Mucosa of descending colon (tissue), 3 donors: ENCODE measurements around the gene GKN1. TPM values are rescaled to one million over a fixed set of nuclear protein-coding genes. Genes with fewer than 3 reads are reported as not detected.

Source experiments
- ATAC-seq: fragments of 200-7000 bp; cut with Tn5 transposase; one replicate; pipeline ENCODE4 v1.9.1; 2020; ENCODE audit warnings: mild to moderate bottlenecking, moderate library complexity
- DNase-seq, 3 donors: peaks; one replicate each; pipeline ENCODE4 v3.0.0-alpha.2; 2020
- H3K36me3 ChIP-seq: fragments of 200-600 bp; one replicate; pipeline ENCODE4 v1.8.0; 2021; ENCODE audit warnings: low read depth, mild to moderate bottlenecking
- H3K4me1 ChIP-seq: fragments of 200-600 bp; one replicate; pipeline ENCODE4 v1.8.0; 2021; ENCODE audit warnings: low read depth, mild to moderate bottlenecking
- H3K4me3 ChIP-seq: fragments of 200-600 bp; one replicate; pipeline ENCODE4 v1.8.0; 2021; ENCODE audit warnings: mild to moderate bottlenecking
- H3K9me3 ChIP-seq: fragments of 200-600 bp; one replicate; pipeline ENCODE4 v1.8.0; 2021; ENCODE audit warnings: mild to moderate bottlenecking
- CTCF ChIP-seq: fragments of 200-600 bp; IDR thresholded peaks from one replicate; pipeline ENCODE4 v1.8.0; 2022; ENCODE audit warnings: antibody characterized with exemption, mild to moderate bottlenecking
- intact Hi-C, 2 donors: fragments of 100-400 bp; cut with DNase I in 1 of 2; cut with micrococcal nuclease in 1 of 2; formaldehyde crosslinking; loops; one replicate each; pipeline versions ENCODE4 v1.11.0 to v1.11.1; 2022; cut with DNase I, micrococcal nuclease
- total RNA-seq, 3 donors: library from RNA; stranded (reverse); fragmentation: NEBNext Ultra II Directional in 2 of 3; extraction: Animal tissue kit (Norgen Biotek cat#: 25700) in 2 of 3; gene quantifications; one replicate each; pipeline versions ENCODE4 v1.2.1 to v1.2.4, GENCODE V29; 2021 to 2023
- donor health status: DM: no; HTN: no; CAD: no; lungs with moderate emphysema.
- donor health status: DM: no; HTN: no; CAD: no.
- donor health status: DM: no; HTN: yes; CAD: no.

The GKN1 gene
- total RNA-seq, 3 donors from 2014 or later: not detected

DNA sequence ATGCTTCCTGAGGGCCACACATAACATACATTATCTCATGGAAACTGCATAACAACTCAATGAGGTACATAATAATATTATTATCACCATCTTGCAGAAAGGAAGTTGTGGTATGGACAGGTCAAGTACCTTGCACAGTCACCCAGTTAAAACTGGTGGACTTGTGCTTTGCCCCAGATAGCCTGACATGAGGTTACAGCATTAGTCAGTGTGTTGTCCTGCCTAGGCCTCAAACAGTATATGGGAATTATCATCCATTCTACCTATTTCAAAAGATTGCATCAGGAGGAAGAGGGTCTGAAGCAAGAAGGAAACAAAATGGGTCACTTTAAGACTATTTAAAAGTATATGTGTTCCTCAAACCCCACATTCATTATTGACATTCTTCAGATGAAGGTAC is 33.2 kb downstream of the GKN1 start:
- intact Hi-C loops: no loop called here
- H3K4me3 ChIP-seq: no peak overlapping the region
- no peak for TF ChIP-seq CTCF
- ATAC-seq: no peak
- no peaks in the 10 kb centered on the region for H3K9me3 ChIP-seq
- no peak for DNase-seq
- H3K4me1 ChIP-seq: no peaks in the 10 kb centered on the region
- H3K36me3 ChIP-seq: no peaks in the 10 kb centered on the region

GRCh38 chr2:69010437-69011194 is 36.2 kb downstream of the GKN1 start:
- no peaks in the 10 kb centered on the region for H3K9me3 ChIP-seq
- no peak for TF ChIP-seq CTCF
- intact Hi-C loops: loop anchor here in 1 of 2 donors (5.0 kb wide), 1 partner anchor 297 kb away; no protein-coding TSS in a partner anchor
- DNase-seq: no peak
- no peaks in the 10 kb centered on the region for H3K36me3 ChIP-seq
- peaks cover 5% of the 10 kb centered on the region for H3K4me1 ChIP-seq
- ATAC-seq: no peak
- H3K4me3 ChIP-seq: no peak overlapping the region

- no peaks in the 10 kb centered on the region for H3K9me3 ChIP-seq
- ATAC-seq: no peak
- TF ChIP-seq CTCF: no peak
Measured at GRCh38 chr2:69011611-69012157, 37.2 kb downstream of the GKN1 start.

GRCh38 chr2:69012310-69013141 is 38.1 kb downstream of the GKN1 start:
- peaks cover 5% of the 10 kb centered on the region for H3K4me1 ChIP-seq
- no peaks in the 10 kb centered on the region for H3K9me3 ChIP-seq
- intact Hi-C loops: loop anchor here in 1 of 2 donors (5.0 kb wide), 1 partner anchor 295 kb away; no protein-coding TSS in a partner anchor
- peak; percentile 38 for TF ChIP-seq CTCF
- ATAC-seq: peak; percentile 61
- H3K4me3 ChIP-seq: no peak overlapping the region
- DNase-seq: peak; percentile 55 to 74 (median 70)
- H3K36me3 ChIP-seq: no peaks in the 10 kb centered on the region

More at GRCh38 chr2:69011611-69012157, 37.2 kb downstream of the GKN1 start:
- Histone ChIP-seq H3K4me3 (no peak overlapping the region), H3K36me3 (no peaks in the 10 kb centered on the region), H3K4me1 (peaks cover 5% of the 10 kb centered on the region)
- no peak for DNase-seq
- intact Hi-C loops: loop anchor here in 1 of 2 donors (5.0 kb wide), 1 partner anchor 296 kb away; no protein-coding TSS in a partner anchor

DNA sequence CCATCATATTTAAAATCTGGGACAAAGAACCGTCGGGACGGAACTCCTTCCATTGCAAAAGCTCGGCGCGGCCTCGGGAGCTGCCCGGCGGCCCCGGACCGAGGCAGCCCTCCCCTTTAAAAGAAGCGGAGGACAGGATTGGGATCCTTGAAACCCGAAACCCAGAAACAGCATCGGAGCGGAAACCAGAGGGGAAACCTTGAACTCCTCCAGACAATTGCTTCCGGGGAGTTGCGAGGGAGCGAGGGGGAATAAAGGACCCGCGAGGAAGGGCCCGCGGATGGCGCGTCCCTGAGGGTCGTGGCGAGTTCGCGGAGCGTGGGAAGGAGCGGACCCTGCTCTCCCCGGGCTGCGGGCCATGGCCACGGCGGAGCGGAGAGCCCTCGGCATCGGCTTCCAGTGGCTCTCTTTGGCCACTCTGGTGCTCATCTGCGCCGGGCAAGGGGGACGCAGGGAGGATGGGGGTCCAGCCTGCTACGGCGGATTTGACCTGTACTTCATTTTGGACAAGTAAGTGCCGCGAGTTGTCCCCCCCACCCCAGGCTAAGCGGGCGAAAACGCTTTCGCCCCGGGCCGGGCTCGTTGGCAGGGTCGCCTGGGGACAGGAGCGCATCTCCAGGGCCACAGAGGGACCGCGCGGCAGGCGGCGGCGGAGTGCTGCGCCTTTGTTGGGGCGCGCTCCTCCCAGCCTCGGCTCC is 38.9 kb downstream of the GKN1 start, which contains the start of gene ANTXR1:
TSS of gene ANTXR1 (plus strand) at position 38 of the 698 bp plus-strand sequence. CDS start at position 359, 321 bp downstream.
- intact Hi-C loops: loop anchor here in 1 of 2 donors (5.0 kb wide), 1 partner anchor 294 kb away; no protein-coding TSS in a partner anchor
- Histone ChIP-seq H3K9me3 (no peaks in the 10 kb centered on the region), H3K4me1 (peaks cover 5% of the 10 kb centered on the region), H3K36me3 (no peaks in the 10 kb centered on the region), H3K4me3 (peak within 1 kb of the TSS; percentile 19)
- ATAC-seq: peak; percentile 68
- no peak for TF ChIP-seq CTCF
- DNase-seq: peak in 2 of 3 donors; percentile 23 to 40
